ENCODE data around the gene FAM25G.
"Not testable (repeated sequence)": the region's sequence is repeated elsewhere in the genome, so short reads cannot be mapped to it uniquely, and the experiment has no call there.

Gene FAM25G

DNA sequence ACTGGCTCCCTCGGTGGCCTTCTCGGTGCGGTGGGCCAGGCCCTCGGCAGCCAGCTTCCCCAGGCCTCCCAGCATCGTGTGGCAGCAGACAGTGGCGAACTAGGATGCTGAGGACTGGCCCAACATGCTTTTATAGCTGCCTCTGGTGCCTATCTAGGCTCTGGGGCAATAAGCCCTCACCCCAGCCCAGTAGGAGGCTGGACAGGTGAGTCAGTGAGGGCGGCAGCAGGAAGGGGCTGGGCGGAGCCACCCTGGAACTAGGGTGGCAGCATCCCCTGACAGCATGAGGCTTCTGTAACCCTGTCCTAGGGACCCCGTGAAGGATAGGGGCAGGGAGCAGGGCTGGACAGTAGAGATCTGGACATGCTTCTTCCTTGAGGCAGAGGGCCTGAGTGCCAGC is at the start of gene FAM25G:
FAM25G (minus strand) TSS at position 101 of the 400 bp plus-strand sequence; CDS start at position 75, 26 bp downstream.
- not testable (repeated sequence) for H3K4me1 Mint-ChIP-seq

DNA sequence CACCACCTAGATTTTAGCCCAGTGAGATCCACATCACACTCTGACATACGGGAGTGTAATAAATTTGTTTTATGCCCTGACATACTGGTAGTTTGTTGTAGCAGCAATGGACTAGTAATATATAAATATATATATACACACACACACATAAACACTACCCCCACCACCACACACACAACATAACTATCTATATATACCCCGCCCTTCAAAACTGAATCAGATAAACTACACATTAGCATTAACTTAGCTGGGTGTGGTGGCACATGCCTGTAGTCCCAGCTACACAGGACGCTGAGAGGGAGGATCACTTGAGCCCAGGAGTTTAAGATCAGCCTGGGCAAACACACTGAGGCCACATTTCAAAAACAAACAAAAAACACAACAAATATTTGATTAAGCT is 44.9 kb upstream of the FAM25G start:
- not testable (repeated sequence) for H3K27ac Mint-ChIP-seq; H3K27me3 Mint-ChIP-seq (ENCODE audit: low read depth, poor library complexity); H3K4me3 Mint-ChIP-seq; DNase-seq; H3K36me3 Mint-ChIP-seq (ENCODE audit: low read depth); H3K9me3 Mint-ChIP-seq; H3K4me1 Mint-ChIP-seq

More for the DNA sequence above, at the start of gene FAM25G:
- H3K27me3 Mint-ChIP-seq (ENCODE audit: low read depth, poor library complexity); H3K9me3 Mint-ChIP-seq; H3K4me3 Mint-ChIP-seq; H3K36me3 Mint-ChIP-seq (ENCODE audit: low read depth); DNase-seq; H3K27ac Mint-ChIP-seq: not testable (repeated sequence)

DNA sequence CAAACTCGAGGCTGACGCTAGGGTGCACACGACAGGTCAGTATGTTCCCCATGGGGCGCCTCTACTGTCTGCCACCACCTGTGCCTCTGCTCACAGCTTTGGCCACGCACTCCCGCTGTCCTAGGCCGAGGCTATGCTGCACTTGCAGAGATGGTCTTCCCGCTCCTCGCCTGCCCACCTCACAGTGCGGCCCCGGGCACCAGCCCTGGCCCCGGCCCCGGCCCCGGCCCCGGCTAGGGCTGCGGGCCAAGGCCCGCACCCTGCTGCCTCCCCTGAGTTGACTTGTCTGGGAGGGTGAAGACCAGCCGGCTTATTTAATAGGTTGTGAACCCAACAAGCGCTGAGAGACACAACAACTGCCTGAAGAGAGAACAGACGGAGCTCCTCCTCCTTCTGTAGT is 32.0 kb upstream of the FAM25G start, which contains the start of gene AGAP9:
AGAP9 (minus strand) TSS at position 164 of the 400 bp plus-strand sequence; CDS start at position 52, 112 bp downstream.
- not testable (repeated sequence) for H3K4me3 Mint-ChIP-seq; H3K4me1 Mint-ChIP-seq; H3K27ac Mint-ChIP-seq; H3K36me3 Mint-ChIP-seq (ENCODE audit: low read depth); DNase-seq; H3K9me3 Mint-ChIP-seq; H3K27me3 Mint-ChIP-seq (ENCODE audit: low read depth, poor library complexity)

DNA sequence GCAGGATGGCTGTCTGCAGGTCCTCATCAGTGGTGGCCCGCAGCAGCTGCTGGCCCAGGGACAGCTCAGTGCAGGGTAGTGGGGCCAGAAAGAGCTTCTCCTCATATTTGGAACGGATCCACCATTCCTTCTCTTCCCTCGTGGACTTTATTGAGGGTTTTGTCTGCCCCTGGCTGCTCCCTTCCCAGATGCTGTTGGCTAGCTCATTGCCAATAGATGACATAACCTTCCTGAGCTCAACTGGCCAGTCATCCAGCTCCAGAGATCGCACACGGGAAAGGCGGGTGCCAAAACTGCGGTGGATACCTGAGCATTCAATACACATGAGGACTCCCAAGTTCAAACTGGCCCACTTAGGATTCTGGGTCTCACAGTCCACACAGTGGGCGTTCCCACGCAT is 10.8 kb upstream of the FAM25G start:
- DNase-seq; H3K9me3 Mint-ChIP-seq; H3K27ac Mint-ChIP-seq; H3K27me3 Mint-ChIP-seq (ENCODE audit: low read depth, poor library complexity); H3K4me3 Mint-ChIP-seq; H3K4me1 Mint-ChIP-seq; H3K36me3 Mint-ChIP-seq (ENCODE audit: low read depth): not testable (repeated sequence)

DNA sequence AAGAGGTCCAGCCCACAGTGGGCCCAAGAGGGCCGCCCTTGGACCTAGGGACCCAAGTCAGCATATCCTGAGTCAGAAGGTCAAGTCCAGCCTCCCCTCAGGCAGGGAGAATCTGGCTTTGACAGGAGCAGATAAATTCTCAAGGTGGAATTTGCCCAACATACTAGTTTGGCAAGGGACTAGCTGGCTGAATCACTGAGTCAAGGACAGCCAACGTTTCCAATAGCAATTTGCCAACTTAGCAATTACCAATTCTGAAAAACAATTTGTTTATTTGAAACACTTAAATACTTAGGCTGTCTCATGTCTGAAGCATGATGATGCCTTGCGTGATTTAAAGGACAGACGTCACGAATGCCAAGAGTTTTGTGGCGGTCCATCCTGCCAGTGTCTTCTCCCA is 2.7 kb upstream of the FAM25G start:
- H3K9me3 Mint-ChIP-seq; H3K4me3 Mint-ChIP-seq; H3K27me3 Mint-ChIP-seq (ENCODE audit: low read depth, poor library complexity); H3K36me3 Mint-ChIP-seq (ENCODE audit: low read depth); H3K27ac Mint-ChIP-seq; H3K4me1 Mint-ChIP-seq; DNase-seq: not testable (repeated sequence)

DNA sequence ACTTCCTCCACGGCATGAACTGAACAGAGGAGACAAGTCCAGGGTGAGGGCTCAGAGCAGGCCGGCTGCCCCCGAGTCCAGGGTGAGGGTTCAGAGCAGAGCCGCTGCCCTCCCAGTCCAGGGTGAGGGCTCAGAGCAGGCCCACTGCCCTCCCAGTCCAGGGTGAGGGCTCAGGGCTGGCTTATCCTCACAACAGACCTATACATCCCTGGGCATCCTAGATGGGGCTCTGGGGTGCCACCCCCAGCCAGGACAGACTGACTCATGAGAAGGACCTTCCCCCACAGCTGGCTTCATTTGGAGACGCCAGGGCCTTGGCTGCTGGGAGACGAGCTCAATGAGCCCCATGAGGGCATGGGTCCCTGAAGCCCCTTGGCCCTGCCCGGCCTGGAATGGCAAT is 1.9 kb downstream of the FAM25G start:
- H3K27ac Mint-ChIP-seq; H3K9me3 Mint-ChIP-seq; H3K4me3 Mint-ChIP-seq; DNase-seq; H3K27me3 Mint-ChIP-seq (ENCODE audit: low read depth, poor library complexity); H3K4me1 Mint-ChIP-seq; H3K36me3 Mint-ChIP-seq (ENCODE audit: low read depth): not testable (repeated sequence)

DNA sequence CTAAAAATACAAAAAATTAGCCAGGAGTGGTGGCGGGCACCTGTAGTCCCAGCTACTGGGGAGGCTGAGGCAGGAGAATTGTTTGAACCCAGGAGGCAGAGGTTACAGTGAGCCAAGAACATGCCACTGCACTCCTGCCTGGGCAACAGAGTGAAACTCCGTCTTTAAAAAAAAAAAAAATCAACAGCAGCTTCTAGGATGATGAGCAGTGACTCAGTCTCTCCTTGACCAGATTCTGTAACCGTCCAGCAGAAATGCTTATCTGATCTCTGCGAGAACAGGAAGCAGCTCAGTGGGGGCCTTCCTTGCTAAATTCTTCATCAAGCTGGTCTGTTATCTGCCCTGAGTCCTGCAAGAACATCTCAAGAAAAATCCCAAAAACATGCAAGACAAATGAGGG is 5.6 kb downstream of the FAM25G start:
- H3K27me3 Mint-ChIP-seq (ENCODE audit: low read depth, poor library complexity); H3K4me1 Mint-ChIP-seq; H3K9me3 Mint-ChIP-seq; H3K36me3 Mint-ChIP-seq (ENCODE audit: low read depth); H3K27ac Mint-ChIP-seq; H3K4me3 Mint-ChIP-seq; DNase-seq: not testable (repeated sequence)

DNA sequence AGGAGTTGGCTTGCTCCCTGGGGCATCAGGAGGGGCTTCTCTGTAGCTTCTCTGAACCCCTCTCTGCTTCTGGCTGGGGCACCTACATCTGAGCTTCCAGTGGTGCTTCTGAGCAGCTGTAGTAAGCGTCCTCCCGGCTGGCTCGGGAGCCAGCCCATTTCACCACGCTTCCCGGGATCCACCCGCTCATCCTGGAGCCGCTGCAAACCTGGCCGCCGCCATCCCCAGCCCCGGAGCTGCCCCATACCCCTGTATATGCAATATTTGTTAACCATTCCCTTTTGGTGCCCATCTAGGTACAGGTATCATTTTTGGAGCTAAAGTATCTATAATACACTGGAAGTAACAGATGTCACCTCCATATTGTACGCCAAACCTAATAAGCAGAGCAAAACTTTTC is 6.7 kb downstream of the FAM25G start:
- H3K27ac Mint-ChIP-seq; H3K4me1 Mint-ChIP-seq; DNase-seq; H3K9me3 Mint-ChIP-seq; H3K27me3 Mint-ChIP-seq (ENCODE audit: low read depth, poor library complexity); H3K4me3 Mint-ChIP-seq; H3K36me3 Mint-ChIP-seq (ENCODE audit: low read depth): not testable (repeated sequence)

DNA sequence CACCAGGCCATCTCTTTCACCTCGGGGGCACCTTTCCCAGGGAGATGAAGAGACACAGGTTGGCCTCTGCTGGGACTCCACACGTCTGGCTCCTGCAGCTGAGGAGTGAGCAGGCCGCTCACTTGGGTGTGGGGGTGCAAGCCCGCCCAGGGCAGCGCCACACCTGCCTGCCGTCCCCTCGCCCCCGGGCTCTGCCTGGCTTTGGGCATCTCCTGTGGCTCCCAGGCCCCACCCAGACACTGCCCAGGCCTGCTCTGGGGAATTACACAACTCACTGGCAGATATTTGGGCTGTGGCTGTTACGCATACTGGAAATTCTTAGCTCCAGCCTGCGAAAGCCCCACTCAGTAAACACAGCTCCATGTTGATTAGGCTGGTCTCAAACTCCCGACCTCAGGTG is 7.6 kb downstream of the FAM25G start, which contains the start of gene ANXA8:
ANXA8 (minus strand) TSS at position 193 of the 400 bp plus-strand sequence; CDS start at position 11, 182 bp downstream.
- H3K27ac Mint-ChIP-seq; H3K4me1 Mint-ChIP-seq; DNase-seq; H3K4me3 Mint-ChIP-seq; H3K9me3 Mint-ChIP-seq; H3K36me3 Mint-ChIP-seq (ENCODE audit: low read depth); H3K27me3 Mint-ChIP-seq (ENCODE audit: low read depth, poor library complexity): not testable (repeated sequence)

DNA sequence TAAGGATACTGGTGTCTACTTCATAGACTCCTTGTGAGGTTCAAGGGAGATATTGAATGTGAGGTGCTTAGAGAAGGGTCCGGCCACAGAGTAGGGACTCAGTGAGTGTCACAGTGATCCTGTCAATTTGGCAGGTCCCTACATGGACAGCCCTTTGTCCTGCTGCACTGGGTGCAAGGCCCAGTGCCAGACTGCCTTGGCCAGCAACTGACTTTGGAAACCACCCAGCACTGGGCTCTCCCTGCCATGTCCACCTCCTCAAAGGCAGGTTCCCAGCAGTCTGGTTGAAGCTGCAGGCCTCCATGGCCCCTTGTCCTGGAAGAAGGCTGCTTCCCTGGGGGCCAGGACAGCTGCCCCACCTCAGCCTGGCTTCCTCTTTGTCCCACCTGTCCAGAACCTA is 9.1 kb downstream of the FAM25G start:
- not testable (repeated sequence) for H3K9me3 Mint-ChIP-seq; H3K27me3 Mint-ChIP-seq (ENCODE audit: low read depth, poor library complexity); DNase-seq; H3K4me3 Mint-ChIP-seq; H3K27ac Mint-ChIP-seq; H3K4me1 Mint-ChIP-seq; H3K36me3 Mint-ChIP-seq (ENCODE audit: low read depth)

DNA sequence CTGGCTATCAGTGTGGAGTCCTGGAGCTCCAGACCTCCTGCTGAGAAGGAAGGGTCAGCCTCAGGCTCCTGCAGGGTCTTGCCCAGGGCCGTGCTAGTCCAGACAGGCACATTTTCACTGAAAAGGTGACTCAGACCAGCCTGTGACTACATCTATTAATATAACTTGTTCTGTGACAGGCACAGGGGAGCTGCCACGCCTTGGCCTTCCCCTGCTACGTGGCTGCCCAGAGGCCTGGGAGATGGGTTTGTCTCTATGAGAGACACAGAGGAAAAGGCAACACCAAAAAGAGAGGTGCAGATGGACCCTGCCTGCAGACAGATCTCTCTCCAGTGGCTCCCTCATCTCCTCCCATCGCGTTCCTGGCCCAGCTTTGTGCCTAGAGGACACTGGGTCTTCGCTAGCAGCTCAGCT is 9.7 kb downstream of the FAM25G start:
- not testable (repeated sequence) for H3K4me1 Mint-ChIP-seq; H3K9me3 Mint-ChIP-seq; H3K36me3 Mint-ChIP-seq (ENCODE audit: low read depth); DNase-seq; H3K4me3 Mint-ChIP-seq; H3K27ac Mint-ChIP-seq; H3K27me3 Mint-ChIP-seq (ENCODE audit: low read depth, poor library complexity)

DNA sequence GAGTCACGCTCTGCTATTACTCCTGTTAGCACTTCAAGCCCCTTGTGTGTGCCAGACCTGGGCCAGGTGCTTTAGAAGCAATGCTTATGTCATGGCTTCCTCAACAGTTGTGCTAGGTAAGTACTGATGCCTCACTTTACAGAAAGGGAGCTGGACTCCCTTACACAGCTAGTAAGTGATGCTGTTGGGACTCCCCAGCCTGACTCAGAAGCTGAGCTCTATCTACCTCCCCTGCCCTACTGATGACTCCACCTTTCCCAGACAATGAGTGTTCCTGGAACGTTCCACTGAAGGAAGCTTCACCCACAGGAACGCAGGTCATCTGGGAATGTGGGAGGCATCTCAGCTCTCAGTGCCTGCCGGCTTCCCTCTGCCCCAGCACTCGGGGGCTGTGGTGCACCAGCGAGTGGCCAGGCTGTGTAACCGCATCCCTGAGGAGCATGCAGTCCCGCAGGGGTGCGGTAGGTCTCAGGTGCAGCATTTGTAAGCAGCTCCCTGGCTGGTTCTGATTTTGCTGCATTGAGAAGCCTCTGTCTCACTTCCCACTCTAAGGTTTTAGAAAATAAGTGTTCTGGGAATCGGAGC is 10.2 kb downstream of the FAM25G start:
- not testable (repeated sequence) for H3K27ac Mint-ChIP-seq; H3K4me1 Mint-ChIP-seq; DNase-seq; H3K36me3 Mint-ChIP-seq (ENCODE audit: low read depth); H3K9me3 Mint-ChIP-seq; H3K27me3 Mint-ChIP-seq (ENCODE audit: low read depth, poor library complexity); H3K4me3 Mint-ChIP-seq

DNA sequence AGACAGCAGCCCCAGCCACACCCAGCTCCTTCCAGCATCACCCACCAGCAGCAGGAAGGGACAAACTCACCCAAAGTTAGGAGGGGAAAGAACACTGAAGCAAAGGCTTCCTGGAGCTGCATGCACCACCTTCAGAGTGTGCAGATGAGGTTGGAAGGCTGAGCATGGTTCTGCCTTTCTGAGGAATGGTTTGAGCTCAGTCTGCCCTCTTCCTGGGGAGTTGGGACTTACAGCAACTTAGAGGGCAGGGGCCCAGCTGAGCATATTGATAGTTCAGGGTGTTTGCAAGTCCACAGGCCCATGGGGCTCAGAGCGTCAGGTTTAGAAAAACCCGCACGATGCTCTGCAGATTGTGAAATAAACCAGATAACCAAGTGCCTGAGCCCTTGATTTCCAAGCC is 11.4 kb downstream of the FAM25G start:
- H3K27me3 Mint-ChIP-seq (ENCODE audit: low read depth, poor library complexity); DNase-seq; H3K9me3 Mint-ChIP-seq; H3K4me3 Mint-ChIP-seq; H3K27ac Mint-ChIP-seq; H3K4me1 Mint-ChIP-seq; H3K36me3 Mint-ChIP-seq (ENCODE audit: low read depth): not testable (repeated sequence)

DNA sequence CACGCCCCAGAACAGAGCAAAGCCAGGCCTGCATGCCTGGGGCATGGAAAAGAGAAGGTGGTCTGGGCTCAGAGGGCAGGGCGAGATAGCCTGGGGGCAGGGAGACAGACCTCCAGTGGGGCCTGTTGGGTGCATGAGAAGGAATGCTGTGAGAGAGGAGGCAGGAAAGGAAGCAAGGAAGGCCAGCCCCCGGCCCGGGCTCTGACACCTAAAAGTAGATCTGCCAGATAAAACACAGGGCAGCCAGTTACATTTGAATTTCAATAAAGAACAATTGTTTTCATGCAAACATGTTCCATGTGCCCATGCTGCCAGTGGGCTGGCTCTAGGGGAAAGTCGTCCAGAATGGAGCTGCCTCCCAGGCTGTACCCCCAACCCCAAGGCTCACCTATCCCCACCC is 13.4 kb downstream of the FAM25G start:
- not testable (repeated sequence) for H3K4me1 Mint-ChIP-seq; H3K9me3 Mint-ChIP-seq; H3K27ac Mint-ChIP-seq; H3K4me3 Mint-ChIP-seq; H3K36me3 Mint-ChIP-seq (ENCODE audit: low read depth); H3K27me3 Mint-ChIP-seq (ENCODE audit: low read depth, poor library complexity); DNase-seq

DNA sequence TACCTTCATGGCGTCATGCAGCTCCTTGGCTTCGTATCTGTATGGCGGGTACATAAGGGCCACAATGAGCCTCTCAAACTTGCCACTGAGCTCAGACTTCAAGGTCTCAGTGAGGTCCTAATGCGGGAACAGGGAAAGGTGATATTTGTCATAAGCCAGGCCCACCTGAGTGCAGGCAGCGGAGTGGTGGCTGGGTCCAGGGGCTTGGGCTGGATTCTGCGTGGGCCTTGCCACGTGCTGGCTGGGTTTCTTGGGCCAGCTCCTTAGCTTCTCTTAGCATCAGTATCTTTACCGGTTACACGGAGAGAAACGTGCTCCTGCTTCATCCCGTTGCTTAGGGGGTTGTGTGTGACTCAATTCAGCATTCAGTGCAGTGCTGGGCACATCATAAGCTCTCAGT is 14.4 kb downstream of the FAM25G start:
- DNase-seq; H3K27me3 Mint-ChIP-seq (ENCODE audit: low read depth, poor library complexity): not testable (repeated sequence)

More for the DNA sequence above, 14.4 kb downstream of the FAM25G start:
- H3K4me3 Mint-ChIP-seq; H3K4me1 Mint-ChIP-seq; H3K36me3 Mint-ChIP-seq (ENCODE audit: low read depth); H3K9me3 Mint-ChIP-seq; H3K27ac Mint-ChIP-seq: not testable (repeated sequence)
